Astrocyte (in vitro differentiated cells and primary cell): ENCODE data around the gene L3MBTL1.

Experiments used
- CTCF ChIP-seq: IDR thresholded peaks from 2 replicates; pipeline ENCODE4 v1.5.1; 2011; ENCODE audit warnings: low read depth, mild to moderate bottlenecking, inconsistent platforms, low read length, moderate library complexity; ENCODE audit not compliant: insufficient read depth
- EZH2 ChIP-seq: IDR thresholded peaks from 2 replicates; pipeline ENCODE4 v1.6.1; 2012; ENCODE audit warnings: mild to moderate bottlenecking, low read length, inconsistent platforms; ENCODE audit not compliant: insufficient read depth

GRCh38 chr20:43490038-43490437, 17.5 kb upstream of the L3MBTL1 start:
- no peak for TF ChIP-seq CTCF
- TF ChIP-seq EZH2 = no peak
